ENCODE results near the gene HSPB6.

GRCh38 chr19:35781650-35782049, 24.8 kb upstream of the HSPB6 start:
- TF ChIP-seq CTCF (IDR thresholded peaks at IDR 0.05; ENCODE audit: low read depth, low read length, poor library complexity, severe bottlenecking): no peak
- no peak for TF ChIP-seq EZH2phosphoT487 (IDR thresholded peaks at IDR 0.05; ENCODE audit: borderline replicate concordance, low read length)

Data from DOHH2 (cell line).